Activated CD4-positive, alpha-beta T cell treated with anti-CD3 and anti-CD28 coated beads, Interleukin-2, amount 50 U/mL, for 16 hours (primary cell): ENCODE measurements around the gene EIF2D.
A peak's percentile ranks its signal among the peaks of the same experiment; 100 is the strongest.
"Not testable (repeated sequence)": the region's sequence is repeated elsewhere in the genome, so short reads cannot be mapped to it uniquely, and the experiment has no call there.

Source experiments
- DNase-seq: peaks from one replicate; pipeline ENCODE4 v3.0.0-alpha.2; 2020

The EIF2D gene

DNA sequence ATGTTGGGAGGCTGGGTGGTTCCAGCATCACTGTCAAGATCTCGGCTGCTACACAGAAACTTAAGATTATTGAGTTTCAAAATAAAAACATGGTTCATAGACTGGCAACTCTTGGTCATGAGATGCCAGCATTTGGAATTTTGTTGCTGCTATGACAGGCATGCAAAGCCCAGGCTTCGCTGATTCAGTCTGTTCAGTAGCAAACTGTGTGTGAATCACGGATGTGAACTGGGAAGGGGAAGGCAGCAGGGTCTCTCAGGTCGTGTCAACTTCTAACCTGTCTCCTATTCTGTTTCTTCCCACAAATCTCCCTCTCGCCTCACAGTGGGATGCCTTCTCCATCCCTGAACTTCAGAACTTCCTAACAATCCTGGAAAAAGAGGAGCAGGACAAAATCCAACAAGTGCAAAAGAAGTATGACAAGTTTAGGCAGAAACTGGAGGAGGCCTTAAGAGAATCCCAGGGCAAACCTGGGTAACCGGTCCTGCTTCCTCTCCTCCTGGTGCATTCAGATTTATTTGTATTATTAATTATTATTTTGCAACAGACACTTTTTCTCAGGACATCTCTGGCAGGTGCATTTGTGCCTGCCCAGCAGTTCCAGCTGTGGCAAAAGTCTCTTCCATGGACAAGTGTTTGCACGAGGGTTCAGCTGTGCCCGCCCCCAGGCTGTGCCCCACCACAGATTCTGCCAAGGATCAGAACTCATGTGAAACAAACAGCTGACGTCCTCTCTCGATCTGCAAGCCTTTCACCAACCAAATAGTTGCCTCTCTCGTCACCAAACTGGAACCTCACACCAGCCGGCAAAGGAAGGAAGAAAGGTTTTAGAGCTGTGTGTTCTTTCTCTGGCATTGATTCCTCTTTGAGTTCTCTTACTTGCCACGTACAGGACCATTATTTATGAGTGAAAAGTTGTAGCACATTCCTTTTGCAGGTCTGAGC lies 25.5 kb downstream of the EIF2D start:
- DNase-seq = no peak

GRCh38 chr1:206584683-206585082 lies 27.6 kb downstream of the EIF2D start:
- no peak for DNase-seq

DNA sequence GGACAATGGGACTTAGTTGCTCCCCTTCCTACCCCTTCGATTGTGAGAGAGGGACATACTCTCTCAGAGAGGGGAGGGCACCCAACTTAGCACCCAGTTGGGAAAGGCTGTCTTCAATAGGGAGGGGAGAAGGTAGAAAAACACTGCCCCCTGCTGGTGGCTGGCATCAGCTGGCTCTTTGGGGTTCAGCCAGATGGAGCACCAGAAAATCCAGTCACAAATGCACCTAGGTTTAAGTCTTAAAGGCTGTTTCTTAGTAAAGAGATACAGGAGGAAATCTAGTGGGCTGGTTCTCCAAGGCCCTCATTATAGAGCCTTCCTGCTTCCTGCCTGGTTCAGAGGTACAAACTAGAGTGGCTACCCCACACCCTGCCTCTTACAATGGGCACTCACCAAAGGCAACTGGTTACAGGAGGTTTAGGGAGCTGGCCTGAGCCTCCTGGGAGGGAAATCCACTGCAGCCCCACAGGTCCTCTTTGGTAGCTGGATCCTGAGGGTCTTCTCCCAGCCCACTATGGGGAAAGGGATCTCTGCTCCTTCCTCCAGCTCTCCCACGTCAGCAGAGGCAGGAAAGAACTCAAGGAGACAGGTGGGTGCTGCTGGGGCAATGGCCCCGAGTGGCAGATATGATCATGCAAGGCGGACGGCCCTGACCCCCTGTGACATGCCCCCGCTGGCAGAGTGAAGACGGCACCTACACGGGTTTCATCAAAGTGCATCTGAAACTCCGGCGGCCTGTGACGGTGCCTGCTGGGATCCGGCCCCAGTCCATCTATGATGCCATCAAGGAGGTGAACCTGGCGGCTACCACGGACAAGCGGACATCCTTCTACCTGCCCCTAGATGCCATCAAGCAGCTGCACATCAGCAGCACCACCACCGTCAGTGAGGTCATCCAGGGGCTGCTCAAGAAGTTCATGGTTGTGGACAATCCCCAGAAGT lies 28.3 kb downstream of the EIF2D start:
- peak; percentile 86 for DNase-seq

- no peak for DNase-seq
Observed at GRCh38 chr1:206582971-206583706, 29.1 kb downstream of the EIF2D start.

DNA sequence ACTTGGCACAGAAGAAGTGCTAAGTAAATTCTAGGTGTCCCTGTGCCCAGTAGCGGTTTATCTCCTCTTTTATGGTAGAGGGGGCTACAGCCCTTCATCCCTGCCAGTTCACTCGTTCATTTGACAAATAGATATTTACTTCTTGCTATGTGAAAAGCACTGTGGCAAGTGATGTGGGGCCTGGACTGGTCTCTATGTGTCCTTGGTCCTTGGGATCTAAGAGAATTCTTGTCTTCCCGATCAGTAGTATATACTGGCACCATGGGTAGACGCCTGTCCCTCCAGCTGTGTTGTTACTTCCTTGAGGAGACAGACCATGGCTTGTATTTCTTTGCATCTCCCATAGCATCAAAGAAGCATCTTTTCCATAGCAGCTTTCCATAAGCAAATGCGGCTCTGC lies 29.7 kb downstream of the EIF2D start:
- no peak for DNase-seq

GRCh38 chr1:206581571-206581981 lies 30.7 kb downstream of the EIF2D start:
- DNase-seq = no peak

DNA sequence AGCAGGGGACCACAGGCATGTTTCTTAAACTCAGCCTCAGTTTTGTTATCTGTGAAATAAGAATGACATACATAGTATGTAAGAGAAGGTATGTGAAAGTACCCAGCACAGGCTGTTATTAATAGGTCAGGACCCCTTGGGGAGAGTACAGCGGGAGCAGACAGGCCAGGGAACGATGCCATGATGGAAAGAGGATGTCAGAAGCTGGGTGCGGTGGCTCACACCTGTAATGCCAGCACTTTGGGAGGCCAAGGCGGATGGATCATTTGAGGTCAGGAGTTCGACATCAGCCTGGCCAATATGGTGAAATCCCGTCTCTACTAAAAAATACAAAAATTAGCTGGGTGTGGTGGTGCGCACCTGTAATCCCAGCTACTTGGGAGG lies 31.2 kb downstream of the EIF2D start:
- DNase-seq = not testable (repeated sequence)

GRCh38 chr1:206580438-206581113 lies 31.7 kb downstream of the EIF2D start:
- DNase-seq = no peak

GRCh38 chr1:206579747-206580437 lies 32.4 kb downstream of the EIF2D start:
- peak; percentile 95 for DNase-seq

DNA sequence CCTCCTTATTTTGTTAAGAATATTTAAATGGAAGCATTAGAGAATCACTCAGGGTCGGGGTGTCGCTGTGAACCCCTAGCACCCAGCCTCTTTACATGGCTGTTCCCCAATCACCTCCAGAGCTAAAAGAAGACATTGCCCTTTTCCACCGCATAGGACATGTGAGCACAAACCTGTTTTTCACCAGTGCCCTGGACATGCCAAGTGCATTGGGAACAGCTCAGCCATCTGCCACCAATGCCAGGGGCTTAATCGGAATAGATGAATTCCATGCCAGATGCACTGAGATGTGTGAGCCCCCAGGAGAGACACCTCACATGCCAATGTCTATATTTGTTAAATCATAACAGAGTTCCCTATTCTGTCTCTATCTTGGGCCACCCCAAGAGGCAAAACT lies 33.3 kb downstream of the EIF2D start:
- DNase-seq = no peak

DNA sequence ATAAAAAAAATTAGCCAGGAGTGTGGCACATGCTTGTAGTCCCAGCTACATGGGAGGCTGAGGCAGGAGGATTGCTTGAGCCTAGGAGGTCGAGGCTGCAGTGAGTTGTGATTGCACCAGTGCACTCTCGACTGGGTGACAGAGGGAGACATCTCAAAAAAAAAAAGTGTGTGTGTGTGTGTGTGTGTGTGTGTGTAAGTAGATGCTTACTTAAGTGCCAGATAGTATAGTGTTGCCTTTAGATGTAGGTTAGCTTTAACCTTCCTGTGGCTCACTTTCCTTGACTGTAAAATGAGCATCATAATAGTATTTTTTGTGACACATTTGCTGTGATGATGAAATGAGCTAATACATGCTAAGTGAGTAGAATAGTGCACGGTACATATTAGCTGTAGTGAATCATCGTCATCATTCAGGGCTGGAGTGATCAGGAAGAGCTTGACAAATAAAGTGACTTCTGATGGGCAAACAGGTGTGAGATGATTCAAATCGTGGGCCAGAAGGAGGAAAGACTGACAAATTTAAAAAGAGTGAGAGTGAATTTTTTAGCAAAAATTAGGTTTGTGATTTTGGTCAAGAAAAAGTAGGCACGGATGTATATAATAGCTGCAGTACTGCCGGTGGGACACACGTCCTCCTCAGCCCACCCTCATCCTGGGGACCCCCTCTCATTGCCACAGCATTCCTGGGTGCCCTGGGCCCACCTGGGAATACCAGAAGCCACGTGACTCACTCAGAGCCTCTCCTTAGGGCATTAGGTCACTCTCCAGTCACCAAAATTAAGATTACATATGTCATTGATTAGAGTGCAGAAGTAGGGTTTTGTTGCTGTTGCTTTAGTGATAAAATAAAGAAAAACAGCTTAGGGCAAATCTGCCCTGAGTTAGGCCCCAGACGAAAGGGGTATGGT lies 33.9 kb downstream of the EIF2D start:
- peak; percentile 91 for DNase-seq

- no peak for DNase-seq
Observed at GRCh38 chr1:206577626-206578025, 34.6 kb downstream of the EIF2D start.

GRCh38 chr1:206575894-206576737 lies 36.1 kb downstream of the EIF2D start:
- no peak for DNase-seq

- peak; percentile 83 for DNase-seq
Observed at GRCh38 chr1:206575165-206575893, 36.9 kb downstream of the EIF2D start.

GRCh38 chr1:206573762-206574161 lies 38.5 kb downstream of the EIF2D start:
- DNase-seq = no peak

DNA sequence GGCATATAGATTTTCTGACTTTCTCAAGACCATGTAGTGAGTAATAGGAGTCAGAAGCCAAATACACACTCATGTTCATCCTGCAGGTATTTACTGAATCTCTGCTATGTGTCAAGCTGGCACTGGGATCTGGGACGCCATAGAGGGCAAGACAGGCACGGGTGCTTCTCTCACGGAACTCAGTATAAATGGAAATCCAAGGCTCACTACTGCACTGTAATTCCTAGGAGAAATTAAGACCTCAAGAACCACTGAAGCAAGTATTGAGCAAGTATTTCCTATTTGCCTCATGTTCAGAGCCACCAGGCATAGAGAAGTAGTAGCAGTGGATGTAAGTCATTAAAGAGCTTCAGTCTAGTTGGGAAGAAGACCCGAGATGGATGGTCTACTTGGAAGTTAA lies 38.9 kb downstream of the EIF2D start:
- no peak for DNase-seq

DNA sequence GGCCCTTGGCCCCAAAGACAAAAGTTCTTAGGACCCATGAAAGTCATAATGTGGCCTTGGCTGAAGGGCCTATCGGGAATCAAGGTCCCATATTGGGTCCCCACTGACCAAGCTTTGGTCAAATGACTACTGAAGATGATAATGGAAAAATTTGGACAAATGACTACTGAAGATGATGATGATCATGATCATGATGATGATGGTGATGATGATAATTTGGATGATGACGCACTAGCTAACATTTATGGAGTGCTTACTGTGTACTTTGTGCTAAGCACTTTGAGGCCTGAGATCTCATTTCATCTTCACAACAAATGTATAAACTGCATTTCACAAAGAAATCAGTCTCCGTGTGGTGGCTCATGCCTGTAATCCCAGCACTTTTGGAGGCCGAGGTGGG lies 39.4 kb downstream of the EIF2D start:
- DNase-seq = no peak

- no peak for DNase-seq
Observed at GRCh38 chr1:206570529-206570928, 41.7 kb downstream of the EIF2D start.

- no peak for DNase-seq
Observed at GRCh38 chr1:206569556-206569955, 42.7 kb downstream of the EIF2D start.
